SK-MEL-5 (cell line): ENCODE results near the gene PPA2. TPM values are rescaled to one million over a fixed set of nuclear protein-coding genes. Genes with fewer than 3 reads are reported as not detected.
"Not testable (repeated sequence)": the region's sequence is repeated elsewhere in the genome, so short reads cannot be mapped to it uniquely, and the experiment has no call there.

Experiments
- DNase-seq: peaks from one replicate; pipeline ENCODE4 v3.0.0-alpha.2; 2016; ENCODE audit warnings: low read depth, low spot score
- in situ Hi-C: cut with HindIII; loops from 2 replicates; pipeline ENCODE4 v1.10.0; 2016; ENCODE audit warnings: low sequenced_read_pairs, high pct_unique_total_duplicates, low pct_unique_long_range_greater_than_20kb
- polyA plus RNA-seq, 2 experiments: library from polyadenylated mRNA; depleted of rRNA; stranded (reverse); fragments of >200 nt; gene quantifications; 2 replicates each; pipeline ENCODE4 v1.2.3, GENCODE V29; 2015
- total RNA-seq: library from RNA; depleted of rRNA; stranded (reverse); fragments of >200 nt; shearing (Covaris generic); gene quantifications from 2 replicates; pipeline ENCODE4 v1.2.3, GENCODE V29; 2014; rRNA removed

Gene PPA2
- 97.5 and 123 TPM in 2 replicates for total RNA-seq
- polyA plus RNA-seq (2015; cell fraction: cytosol; rRNA removed): 47.5 and 56.9 TPM in 2 replicates
- polyA plus RNA-seq (2015; cell fraction: nucleus; rRNA removed): 47.0 and 60.7 TPM in 2 replicates

DNA sequence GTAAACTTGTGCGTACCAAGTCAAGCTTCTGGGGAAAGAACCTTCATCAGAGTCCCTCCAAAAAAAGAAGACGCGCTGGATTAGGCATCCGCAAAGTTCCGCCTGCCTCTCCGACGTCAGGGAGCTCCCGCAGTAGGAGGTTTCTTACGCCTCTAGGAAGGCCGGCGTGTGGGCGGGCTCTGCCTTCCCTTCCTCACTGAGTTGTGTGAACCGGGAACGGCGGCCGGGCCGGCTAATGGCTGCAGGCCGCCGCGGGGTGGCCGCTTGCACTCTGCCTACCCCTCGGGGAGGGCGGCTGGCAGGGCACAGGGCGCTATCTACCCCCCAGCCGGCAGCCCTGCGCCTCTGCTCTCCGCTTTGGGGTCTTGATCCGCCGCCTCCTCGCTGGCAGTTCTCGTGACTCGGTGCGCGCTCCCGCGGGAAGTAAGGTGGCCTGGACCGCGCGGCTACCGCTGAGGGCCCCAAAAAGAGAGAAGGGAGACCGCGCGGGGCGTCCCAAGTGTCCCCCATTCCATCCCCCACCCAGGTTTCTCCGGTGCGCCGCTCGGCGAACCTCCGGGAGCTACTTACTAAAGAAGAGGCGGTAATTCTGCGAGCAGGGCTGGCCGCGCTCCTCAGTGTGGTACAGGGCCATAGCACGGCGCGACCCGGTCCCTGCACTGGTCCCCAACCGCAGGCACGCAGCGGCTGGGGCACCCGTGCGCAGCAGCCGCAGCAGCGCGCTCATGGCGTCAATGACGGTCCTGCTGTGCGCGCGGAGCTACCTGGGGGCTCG is at the start of gene PPA2:
PPA2 (minus strand) TSS at position 739 of the 775 bp plus-strand sequence; CDS start at position 727, 12 bp downstream.
- in situ Hi-C loops: no loop called here
- DNase-seq: peak; percentile 81

DNA sequence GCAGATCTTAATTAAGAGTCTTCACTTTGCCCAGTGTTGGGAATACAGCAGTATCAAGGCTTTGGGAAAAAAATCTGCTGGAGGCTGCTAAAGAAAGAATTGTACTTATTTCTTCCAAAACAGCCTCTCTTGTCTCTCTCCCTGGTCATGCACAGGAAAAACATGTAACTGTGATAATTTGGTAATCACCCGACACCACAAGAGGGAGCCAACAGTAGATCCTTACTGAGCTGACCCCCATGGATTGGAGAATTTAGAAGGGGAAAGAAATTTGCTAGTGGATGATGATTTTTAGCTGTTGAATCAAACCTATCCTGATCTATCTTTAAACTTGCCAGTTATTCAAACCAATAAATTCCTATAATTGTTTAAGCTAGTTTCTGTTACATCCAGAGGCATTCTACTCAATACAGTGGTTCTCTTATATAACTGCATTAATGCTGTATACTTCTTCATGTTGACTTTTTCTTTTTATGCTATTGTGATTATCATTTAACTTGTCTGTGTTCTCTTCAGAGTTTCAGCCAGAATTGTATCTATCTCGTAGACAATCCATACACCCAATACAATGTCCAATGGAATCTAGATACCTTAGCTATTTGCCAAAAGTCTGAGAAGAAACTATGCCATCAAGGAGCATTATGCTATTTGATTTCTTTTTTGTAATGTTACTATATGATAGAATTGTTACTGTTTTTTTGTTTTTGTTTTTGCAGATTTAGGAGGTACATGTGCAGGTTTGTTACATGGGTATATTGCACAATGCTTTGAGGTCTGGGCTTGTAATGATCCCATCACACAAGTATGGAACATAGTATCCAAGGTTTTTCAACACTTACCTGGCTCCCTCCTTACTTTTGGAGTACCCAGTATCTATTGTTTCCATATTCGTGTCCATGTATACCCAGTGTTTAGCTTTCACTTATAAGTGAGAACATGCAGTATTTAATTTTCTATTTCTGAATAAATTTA is 47.2 kb upstream of the PPA2 start:
- in situ Hi-C loops: no loop called here
- peak; percentile 75 for DNase-seq

DNA sequence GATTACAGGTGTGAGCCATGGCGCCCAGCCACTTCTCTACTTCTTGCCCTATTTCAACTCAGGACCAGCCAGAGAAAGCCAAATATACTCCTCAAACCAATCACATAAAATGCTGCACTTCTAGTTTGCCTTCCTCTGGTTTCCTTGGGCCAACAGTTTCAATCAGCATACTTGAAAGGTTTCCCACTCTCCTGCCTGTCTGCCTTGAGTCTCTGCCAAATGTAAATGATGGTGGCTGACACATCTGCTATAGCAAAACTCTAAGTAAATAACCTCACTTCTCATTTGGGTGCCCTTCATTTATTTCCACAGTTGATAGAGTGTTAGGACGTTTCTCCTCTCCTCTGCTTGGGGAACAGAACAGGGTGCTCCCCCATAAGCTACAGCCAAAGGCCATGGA is 36.4 kb upstream of the PPA2 start:
- no peak for DNase-seq
- in situ Hi-C loops: no loop called here

DNA sequence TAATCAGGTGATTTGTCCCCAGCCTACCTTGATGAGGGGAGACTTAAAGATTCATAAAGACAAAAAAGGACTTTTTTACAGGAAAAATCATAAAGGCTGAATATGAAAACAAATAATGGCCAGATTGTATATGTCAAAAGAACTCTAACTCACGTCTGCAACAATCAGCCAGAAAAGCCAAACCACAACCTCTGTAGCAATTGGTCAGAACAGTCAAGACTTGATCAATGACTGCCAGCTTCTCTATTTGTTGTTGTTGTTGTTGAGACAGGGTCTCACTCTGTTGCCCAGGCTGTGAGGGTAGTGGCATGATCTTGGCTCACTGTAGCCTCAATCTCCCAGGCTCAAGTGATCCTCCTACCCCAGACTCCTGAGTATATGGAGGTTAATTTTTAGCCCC is 35.9 kb upstream of the PPA2 start:
- no peak for DNase-seq
- in situ Hi-C loops: no loop called here

DNA sequence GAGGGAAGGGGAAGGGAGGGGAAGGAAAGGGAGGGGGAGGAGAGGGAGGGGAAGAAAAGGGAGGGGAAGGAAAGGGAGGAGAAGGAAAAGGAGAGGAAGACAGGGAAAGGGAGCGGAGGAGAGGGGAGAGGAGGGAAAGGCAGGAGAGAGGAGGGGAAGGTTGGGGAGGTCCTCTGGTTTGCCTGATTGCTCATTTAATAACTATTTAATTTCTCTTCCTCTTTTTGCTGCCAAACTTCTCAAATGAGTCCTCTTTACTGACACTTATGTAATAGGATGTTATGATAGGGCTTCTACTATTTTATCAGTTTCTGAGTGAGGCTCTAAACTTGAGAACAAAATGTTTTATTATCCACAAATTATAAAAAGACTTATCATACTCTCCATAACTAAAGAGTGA is 35.4 kb upstream of the PPA2 start:
- in situ Hi-C loops: no loop called here
- no peak for DNase-seq

DNA sequence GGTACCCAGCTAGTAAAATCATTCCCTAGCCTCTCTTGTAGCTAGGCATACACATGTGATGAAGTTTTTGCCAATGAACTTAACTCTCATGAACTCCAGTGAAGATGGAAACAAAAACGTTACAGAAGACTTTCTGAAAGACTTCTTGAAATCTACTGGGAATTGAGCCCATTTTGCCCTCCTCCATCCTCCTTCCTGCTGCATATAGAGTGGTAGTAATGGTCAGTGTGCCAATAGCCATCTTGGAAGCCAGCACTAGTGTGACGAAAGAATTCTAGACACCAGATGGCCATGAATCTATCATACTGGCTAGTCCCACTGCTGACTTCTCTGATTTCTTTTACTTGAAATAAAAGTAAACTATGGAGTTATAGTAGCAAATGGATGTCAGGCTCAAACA is 30.9 kb upstream of the PPA2 start:
- in situ Hi-C loops: no loop called here
- no peak for DNase-seq

DNA sequence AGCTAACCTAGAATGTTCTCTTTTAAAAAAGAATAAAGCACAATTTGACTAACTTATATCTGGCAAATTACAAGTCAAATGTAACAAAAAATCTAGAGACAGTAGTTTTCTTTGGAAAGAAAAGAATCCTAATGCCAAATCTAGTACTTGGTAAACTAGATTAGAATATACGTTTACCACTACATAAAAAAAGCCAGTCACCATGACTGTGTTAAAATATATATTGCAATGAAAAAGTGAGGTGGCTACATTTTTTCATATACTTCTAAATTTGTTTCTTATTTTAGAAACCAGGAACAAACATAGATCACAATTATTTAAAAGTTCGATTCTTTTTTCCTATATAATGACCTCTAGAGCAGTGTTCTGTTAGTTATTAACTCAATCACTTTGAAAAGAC is 29.6 kb upstream of the PPA2 start:
- DNase-seq: no peak
- in situ Hi-C loops: no loop called here

DNA sequence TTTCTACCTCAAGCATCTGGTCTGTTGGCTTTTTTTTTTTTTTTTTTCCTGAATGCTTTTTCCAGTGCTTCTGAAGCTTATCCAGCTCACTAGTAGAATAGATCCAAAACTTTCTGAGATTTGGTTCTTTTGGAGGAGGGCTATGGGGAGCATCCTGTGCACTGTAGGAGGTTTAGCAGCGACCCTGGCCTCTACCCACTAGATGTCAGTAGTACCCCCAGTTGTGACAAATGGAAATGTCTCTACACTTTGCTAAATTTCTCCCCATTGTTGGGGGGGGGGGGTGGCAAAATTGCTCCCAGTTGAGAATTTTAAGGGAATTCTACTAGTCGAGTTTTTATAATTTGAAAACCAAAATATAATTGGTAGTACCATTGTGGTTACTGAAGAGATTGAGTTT is 23.0 kb upstream of the PPA2 start:
- peak; percentile 32 for DNase-seq
- in situ Hi-C loops: no loop called here

DNA sequence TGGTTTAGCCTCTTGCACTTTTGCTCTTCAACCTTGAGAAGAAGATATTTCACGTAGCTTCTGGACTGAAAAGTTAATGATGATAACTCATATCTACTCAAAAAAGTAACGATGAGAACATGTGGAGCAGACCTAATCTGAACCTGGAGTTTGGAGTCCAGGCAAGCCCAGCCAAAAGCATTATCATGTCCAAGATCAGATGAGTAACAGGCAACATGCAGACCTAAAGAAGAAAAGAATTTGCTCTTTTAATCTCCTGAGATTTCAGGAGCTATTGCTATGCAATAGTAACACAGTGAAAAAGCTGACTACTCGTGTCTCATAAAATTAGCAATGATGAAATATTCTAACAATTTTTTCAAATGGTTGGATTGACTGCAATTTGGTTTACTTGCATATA is 21.8 kb upstream of the PPA2 start:
- in situ Hi-C loops: no loop called here
- DNase-seq: no peak

DNA sequence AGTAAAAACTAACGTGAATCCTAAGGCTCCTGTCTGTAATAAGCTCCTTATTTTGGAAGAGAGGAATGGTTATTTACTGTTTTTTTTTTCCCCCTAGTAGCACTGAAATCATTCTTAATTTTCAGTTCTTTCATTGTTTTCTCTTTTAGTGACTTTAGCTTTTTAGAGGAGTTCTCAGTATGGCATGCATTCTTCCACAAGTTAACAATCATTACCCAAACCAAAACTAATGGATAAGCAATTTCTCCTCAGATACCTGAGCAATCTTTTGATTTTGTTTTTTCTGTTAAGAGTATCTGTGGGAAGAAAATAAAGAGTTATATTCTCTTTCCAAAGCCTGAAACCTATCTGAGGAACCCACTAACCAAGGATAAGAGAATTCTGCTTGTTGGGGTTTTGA is 16.7 kb upstream of the PPA2 start:
- no peak for DNase-seq
- in situ Hi-C loops: no loop called here

DNA sequence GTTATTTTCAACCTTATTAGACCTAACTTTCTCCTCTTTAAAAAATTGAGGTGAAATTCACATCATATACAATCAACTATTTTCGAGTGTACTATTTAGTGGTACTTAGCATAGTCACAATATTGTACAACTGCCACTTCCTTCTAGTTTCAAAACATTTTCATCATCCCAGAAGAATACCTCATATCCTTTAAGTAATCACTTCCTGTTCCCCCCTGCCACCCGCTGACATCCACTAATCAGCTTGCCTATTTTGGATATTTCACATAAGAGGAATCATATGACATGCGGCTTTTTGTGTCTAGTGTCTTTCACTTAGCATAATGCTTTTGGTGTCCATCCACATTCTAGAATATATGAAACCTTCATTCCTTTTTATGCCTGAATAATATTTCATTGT is 10.0 kb upstream of the PPA2 start:
- DNase-seq: no peak
- in situ Hi-C loops: no loop called here

DNA sequence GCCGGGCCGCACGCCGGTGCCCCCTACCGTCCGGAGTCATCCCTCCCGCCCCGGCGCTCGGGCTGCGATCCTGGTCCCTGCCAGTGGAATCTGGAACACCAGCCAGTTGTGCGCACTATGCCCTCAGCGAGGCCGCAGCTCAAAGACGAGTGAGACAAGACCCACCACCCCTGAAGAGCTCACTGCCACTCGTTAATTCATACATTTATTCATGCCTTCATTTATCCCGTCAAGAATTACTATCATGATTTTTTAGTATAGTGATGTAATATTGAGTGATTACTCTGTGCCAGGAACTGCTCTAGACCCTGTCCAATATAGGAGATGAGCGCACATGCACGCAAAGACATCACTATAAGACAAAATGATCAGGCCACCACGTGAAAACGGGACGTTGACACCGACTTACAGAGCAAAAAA is 247 bp upstream of the PPA2 start:
- in situ Hi-C loops: no loop called here
- peak; percentile 82 for DNase-seq

DNA sequence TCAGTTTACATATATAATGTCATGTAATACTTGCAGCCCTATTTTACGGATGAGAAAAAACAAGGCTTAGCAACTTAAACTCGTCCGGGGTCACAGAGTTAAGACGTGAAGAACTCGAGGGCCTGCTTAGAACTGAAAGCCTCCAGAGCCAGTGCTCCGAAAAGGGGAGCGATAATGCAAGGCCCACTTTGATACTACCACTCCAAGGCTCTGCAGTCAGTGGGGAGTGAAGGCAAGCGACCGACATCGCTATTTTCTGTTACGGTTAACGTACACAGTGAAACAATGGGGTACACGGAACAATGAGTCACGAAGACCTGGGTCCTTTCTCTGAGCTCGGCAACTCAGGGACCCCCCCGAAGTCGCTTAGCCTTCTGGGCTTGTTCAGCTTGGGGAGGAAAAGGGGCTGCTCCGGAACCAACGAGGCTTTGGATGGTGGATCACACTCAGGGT is 965 bp downstream of the PPA2 start:
- DNase-seq: no peak
- in situ Hi-C loops: no loop called here

DNA sequence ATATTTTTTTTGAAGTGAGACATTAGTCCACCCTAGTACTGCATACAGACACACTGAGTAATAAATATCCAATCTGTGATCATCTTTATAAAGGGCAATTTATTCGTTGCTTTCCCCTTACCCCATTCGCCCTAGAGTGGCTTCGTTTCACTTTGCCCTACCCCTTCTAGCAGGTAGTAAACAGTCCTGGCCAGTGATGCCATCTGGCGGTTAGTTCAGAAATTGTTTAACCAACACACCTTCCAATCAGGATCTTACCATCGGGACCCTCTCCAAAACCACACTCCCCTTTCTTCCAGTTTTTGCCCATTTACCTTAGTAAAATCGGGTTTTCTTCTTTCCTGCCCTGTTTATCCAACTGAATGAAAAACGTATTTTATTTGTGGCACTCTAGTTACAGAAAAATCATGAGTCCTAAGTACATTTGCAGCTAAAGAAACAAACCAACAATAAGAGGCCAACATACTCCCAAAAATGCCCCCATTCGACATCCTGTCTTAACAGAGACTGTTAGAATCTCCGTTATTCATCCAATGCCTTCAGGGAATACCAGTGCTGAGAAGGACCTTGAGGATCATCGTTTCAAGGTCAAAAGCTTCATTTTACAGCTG is 2.2 kb downstream of the PPA2 start:
- in situ Hi-C loops: no loop called here
- peak; percentile 80 for DNase-seq

DNA sequence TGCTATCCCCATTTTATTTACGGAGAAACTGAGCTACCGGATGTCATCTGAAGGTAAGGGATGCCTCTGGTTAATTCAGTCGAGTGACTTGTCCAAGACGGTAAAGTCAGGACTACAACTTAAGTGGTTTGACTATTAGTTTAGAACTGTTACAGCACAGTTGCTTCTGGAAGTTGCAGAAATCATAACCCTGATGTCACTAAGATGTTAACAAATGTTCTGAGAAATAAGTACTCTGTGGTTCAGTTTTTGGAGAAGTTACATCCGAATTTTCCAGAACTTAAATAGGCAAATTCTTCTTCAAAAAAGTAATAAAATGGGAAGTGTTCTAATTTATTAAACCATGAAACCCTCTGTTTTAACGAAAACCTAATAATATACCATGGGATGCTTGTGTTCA is 3.1 kb downstream of the PPA2 start:
- DNase-seq: no peak
- in situ Hi-C loops: no loop called here

DNA sequence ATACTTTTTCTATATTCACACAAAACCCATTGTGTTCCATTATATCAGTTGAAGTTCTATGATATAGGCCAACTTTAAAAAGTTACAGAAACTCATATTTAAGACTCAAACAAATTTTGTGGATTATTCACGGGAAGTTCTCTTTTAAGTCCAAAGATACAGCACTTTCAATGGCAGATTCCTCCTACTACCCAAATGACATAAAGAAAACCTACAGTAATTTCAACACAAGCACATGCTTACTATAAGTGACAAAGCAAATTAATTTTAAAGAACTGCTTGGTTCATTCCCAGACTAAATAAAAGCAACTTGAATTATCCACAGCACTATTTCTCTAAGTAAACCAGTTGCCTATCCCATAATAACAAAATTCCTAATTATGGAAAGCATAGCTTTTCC is 4.1 kb downstream of the PPA2 start:
- in situ Hi-C loops: no loop called here
- DNase-seq: no peak

DNA sequence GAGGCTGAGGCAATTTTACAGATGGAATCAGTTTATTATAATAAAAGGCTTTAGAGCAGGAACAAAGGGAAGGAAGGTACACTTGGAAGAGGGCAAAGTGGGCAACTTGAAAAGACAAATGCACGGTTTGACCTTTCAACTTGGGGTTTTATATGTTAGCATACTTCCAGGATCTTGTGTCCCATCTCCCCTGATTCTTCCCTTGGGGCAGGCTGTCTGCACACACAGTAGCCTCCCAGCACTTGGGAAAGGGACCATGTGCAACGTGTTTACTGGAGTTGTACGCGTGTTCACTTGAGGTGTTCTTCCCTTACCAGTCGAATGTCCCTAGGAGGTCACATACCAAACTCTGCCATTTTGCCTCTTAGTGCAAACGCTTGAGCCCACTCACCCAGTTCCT is 7.3 kb downstream of the PPA2 start:
- no peak for DNase-seq
- in situ Hi-C loops: no loop called here

DNA sequence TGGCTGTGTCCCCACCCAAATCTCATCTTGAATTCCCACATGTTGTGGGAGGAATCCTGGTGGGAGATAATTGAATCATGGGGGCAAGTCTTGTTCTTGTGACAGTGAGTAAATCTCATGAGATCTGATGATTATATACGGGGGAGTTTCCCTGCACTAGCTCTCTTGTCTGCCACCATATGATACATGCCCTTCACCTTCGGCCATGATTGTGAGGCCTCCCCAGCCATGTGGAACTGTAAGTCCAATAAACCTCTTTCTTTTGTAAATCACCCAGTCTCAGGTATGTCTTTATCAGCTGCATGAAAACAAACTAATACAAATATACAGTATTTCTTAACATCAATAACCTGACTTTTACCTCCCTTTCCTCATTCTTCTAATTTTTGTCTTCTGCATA is 9.3 kb downstream of the PPA2 start:
- in situ Hi-C loops, DNase-seq: not testable (repeated sequence)
